H7 (cell line): ENCODE measurements around the gene CERK. TPM values are rescaled to one million over a fixed set of nuclear protein-coding genes. Genes with fewer than 3 reads are reported as not detected.
A peak's percentile ranks its signal among the peaks of the same experiment; 100 is the strongest.
"Not testable (repeated sequence)": the region's sequence is repeated elsewhere in the genome, so short reads cannot be mapped to it uniquely, and the experiment has no call there.

ENCODE experiments used
- DNase-seq: peaks from one replicate; pipeline ENCODE4 v3.0.0; 2012
- H3K27me3 ChIP-seq: 2 replicates; pipeline ENCODE4 v1.6.0; 2011; ENCODE audit warnings: mild to moderate bottlenecking, low read length; ENCODE audit not compliant: control insufficient read depth, insufficient read depth
- H3K36me3 ChIP-seq: replicated peaks from 2 replicates; pipeline ENCODE4 v1.5.1; 2011; ENCODE audit warnings: low read length; ENCODE audit not compliant: control insufficient read depth, insufficient read depth
- H3K4me3 ChIP-seq: 2 replicates; pipeline ENCODE4 v1.5.1; 2011; ENCODE audit warnings: low read depth, mild to moderate bottlenecking, control low read depth, low read length, moderate library complexity; ENCODE audit not compliant: insufficient read depth
- total RNA-seq: library from RNA; depleted of rRNA; stranded (reverse); fragments of >200 nt; shearing (Covaris generic); gene quantifications from 2 replicates; pipeline ENCODE4 v1.2.3, GENCODE V29; 2014

CERK gene
- total RNA-seq, 1 experiment from 2014 or later = 54.8 TPM

GRCh38 chr22:46736705-46737104 is 1.3 kb downstream of the CERK start:
- H3K36me3 ChIP-seq = peaks cover 3% of the 10 kb centered on the region; the same call in 1 of the 2 replicates
- H3K27me3 ChIP-seq = no peaks in the 10 kb centered on the region
- peak overlapping the region; percentile 65; the same call in 1 of the 2 replicates for H3K4me3 ChIP-seq
- peak; percentile 39 for DNase-seq

- H3K27me3 ChIP-seq = no peaks in the 10 kb centered on the region
- no peak overlapping the region for H3K4me3 ChIP-seq
- DNase-seq = peak; percentile 82
- peaks cover 3% of the 10 kb centered on the region; the same call in 1 of the 2 replicates for H3K36me3 ChIP-seq
These were observed 2.1 kb downstream of the CERK start for GRCh38 chr22:46735747-46736608.

GRCh38 chr22:46734830-46735453 is 3.1 kb downstream of the CERK start:
- Histone ChIP-seq H3K4me3 (no peak overlapping the region), H3K36me3 (peaks cover 3% of the 10 kb centered on the region; the same call in 1 of the 2 replicates), H3K27me3 (no peaks in the 10 kb centered on the region)
- peak; percentile 30 for DNase-seq

- H3K36me3 ChIP-seq, H3K27me3 ChIP-seq, DNase-seq, H3K4me3 ChIP-seq: not testable (repeated sequence)
These were observed 3.8 kb downstream of the CERK start for GRCh38 chr22:46734213-46734722.

GRCh38 chr22:46732513-46732912 is 5.5 kb downstream of the CERK start:
- DNase-seq = peak; percentile 32
- Histone ChIP-seq H3K36me3 (peaks cover 3% of the 10 kb centered on the region; the same call in 1 of the 2 replicates), H3K27me3 (no peaks in the 10 kb centered on the region), H3K4me3 (no peak overlapping the region)

- no peak for DNase-seq
- no peak overlapping the region for H3K4me3 ChIP-seq
These were observed 6.0 kb downstream of the CERK start for GRCh38 chr22:46732041-46732379.

GRCh38 chr22:46731246-46732040 is 6.6 kb downstream of the CERK start:
- DNase-seq = peak; percentile 89
- H3K27me3 ChIP-seq = no peaks in the 10 kb centered on the region
- peaks cover 3% of the 10 kb centered on the region; the same call in 1 of the 2 replicates for H3K36me3 ChIP-seq
- no peak overlapping the region for H3K4me3 ChIP-seq

More at GRCh38 chr22:46732041-46732379, 6.0 kb downstream of the CERK start:
- Histone ChIP-seq H3K36me3 (peaks cover 3% of the 10 kb centered on the region; the same call in 1 of the 2 replicates), H3K27me3 (no peaks in the 10 kb centered on the region)

- DNase-seq = no peak
- no peak overlapping the region for H3K4me3 ChIP-seq
- no peaks in the 10 kb centered on the region for H3K27me3 ChIP-seq
- H3K36me3 ChIP-seq = peaks cover 3% of the 10 kb centered on the region
These were observed 7.3 kb downstream of the CERK start for GRCh38 chr22:46730568-46731245.

- Histone ChIP-seq H3K4me3 (no peak overlapping the region), H3K27me3 (no peaks in the 10 kb centered on the region), H3K36me3 (peaks cover 1% of the 10 kb centered on the region; the same call in 1 of the 2 replicates)
- no peak for DNase-seq
These were observed 9.6 kb downstream of the CERK start for GRCh38 chr22:46728470-46728869.

GRCh38 chr22:46727813-46728364 is 10.2 kb downstream of the CERK start:
- peaks cover 1% of the 10 kb centered on the region; the same call in 1 of the 2 replicates for H3K36me3 ChIP-seq
- no peak overlapping the region for H3K4me3 ChIP-seq
- no peaks in the 10 kb centered on the region for H3K27me3 ChIP-seq
- no peak for DNase-seq

- no peak overlapping the region for H3K4me3 ChIP-seq
- no peaks in the 10 kb centered on the region for H3K27me3 ChIP-seq
- DNase-seq = no peak
- peaks cover 1% of the 10 kb centered on the region; the same call in 1 of the 2 replicates for H3K36me3 ChIP-seq
These were observed 11.1 kb downstream of the CERK start for GRCh38 chr22:46726986-46727317.

- peak; percentile 45 for DNase-seq
- H3K27me3 ChIP-seq = no peaks in the 10 kb centered on the region
- no peak overlapping the region for H3K4me3 ChIP-seq
- H3K36me3 ChIP-seq = peaks cover 1% of the 10 kb centered on the region; the same call in 1 of the 2 replicates
These were observed 11.7 kb downstream of the CERK start for GRCh38 chr22:46726066-46726985.

- Histone ChIP-seq H3K27me3 (no peaks in the 10 kb centered on the region), H3K36me3 (peaks cover 1% of the 10 kb centered on the region), H3K4me3 (no peak overlapping the region)
- DNase-seq = no peak
These were observed 13.0 kb downstream of the CERK start for GRCh38 chr22:46725096-46725495.
